ENCODE results near the gene EPC1.
"Not testable (repeated sequence)": the region's sequence is repeated elsewhere in the genome, so short reads cannot be mapped to it uniquely, and the experiment has no call there.

Gene EPC1

DNA sequence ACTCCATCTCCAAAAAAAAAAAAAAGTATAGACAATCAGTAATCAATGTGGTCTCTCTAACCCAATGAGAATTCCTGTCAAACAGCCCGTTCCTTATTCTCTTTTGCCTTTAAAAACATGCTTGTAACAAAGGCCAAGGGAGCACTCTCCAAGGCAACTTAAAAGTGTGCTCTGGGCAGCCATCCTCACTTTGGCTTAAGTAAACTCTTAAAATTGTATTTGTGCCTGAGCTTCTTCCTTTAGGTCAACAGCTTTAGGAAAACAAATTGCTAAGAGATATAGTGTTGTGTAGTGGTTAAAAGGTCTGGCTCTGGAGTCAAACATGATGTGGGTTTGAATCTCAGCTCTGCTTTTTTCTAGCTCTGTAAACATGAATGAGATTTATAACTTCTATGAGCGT is 13.9 kb upstream of the EPC1 start:
- no peak overlapping the region for H3K4me3 ChIP-seq (ENCODE audit: low read length)
- no peak for DNase-seq (ENCODE audit: low read depth)
- no peak for TF ChIP-seq CTCF (IDR thresholded peaks at IDR 0.05; ENCODE audit: insufficient read depth, low read depth, low read length, missing control alignments)

DNA sequence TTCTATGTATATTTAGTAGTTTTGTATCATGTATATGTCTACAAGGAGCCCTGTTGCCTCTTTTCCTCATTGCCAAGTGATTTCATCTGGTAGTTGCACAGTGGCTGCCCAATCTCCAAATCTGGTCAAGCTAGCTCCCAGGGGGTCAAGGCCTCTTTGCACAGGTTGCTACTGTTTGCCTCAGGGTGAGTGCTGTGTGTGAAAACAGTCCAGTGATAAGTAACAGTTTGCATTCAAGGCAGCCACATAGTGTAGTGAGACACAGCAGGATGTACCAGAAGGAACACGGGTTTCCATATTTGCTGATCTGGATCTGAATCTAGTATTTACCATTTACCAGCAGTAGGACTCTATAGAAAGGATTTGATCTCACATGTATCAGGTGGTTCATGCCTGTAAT is 13.3 kb upstream of the EPC1 start:
- no peak overlapping the region for H3K4me3 ChIP-seq (ENCODE audit: low read length)
- no peak for DNase-seq (ENCODE audit: low read depth)
- no peak for TF ChIP-seq CTCF (IDR thresholded peaks at IDR 0.05; ENCODE audit: insufficient read depth, low read depth, low read length, missing control alignments)

- no peak for DNase-seq (ENCODE audit: low read depth)
- TF ChIP-seq CTCF (IDR thresholded peaks at IDR 0.05; ENCODE audit: insufficient read depth, low read depth, low read length, missing control alignments): no peak
- H3K4me3 ChIP-seq (ENCODE audit: low read length): no peak overlapping the region
Measured at GRCh38 chr10:32357056-32357735, 10.2 kb upstream of the EPC1 start.

DNA sequence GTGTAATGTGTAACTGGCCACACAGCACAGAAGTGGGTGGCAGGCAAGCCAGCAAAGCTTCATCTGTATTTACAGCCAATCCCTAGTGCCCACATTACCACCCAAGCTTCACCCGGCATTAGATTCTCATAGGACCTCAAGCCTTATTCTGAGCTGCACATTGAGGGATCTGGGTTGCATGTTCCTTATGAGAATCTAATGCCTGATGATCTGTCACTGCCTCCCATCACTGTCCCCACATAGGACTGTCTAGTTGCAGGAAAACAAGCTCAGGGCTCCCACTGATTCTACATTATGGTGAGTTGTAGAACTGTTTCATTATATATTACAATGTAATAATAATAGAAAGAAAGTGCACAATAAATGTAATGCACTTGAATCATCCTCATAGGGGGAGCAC is 7.7 kb upstream of the EPC1 start:
- not testable (repeated sequence) for DNase-seq (ENCODE audit: low read depth); H3K4me3 ChIP-seq (ENCODE audit: low read length)

- H3K4me3 ChIP-seq (ENCODE audit: low read length): no peak overlapping the region
- DNase-seq (ENCODE audit: low read depth): no peak
Measured at GRCh38 chr10:32350811-32351350, 3.9 kb upstream of the EPC1 start.

GRCh38 chr10:32349968-32350738 is 3.2 kb upstream of the EPC1 start:
- DNase-seq (ENCODE audit: low read depth): no peak
- H3K4me3 ChIP-seq (ENCODE audit: low read length): no peak overlapping the region
- TF ChIP-seq CTCF (IDR thresholded peaks at IDR 0.05; ENCODE audit: insufficient read depth, low read depth, low read length, missing control alignments): no peak

More at GRCh38 chr10:32350811-32351350, 3.9 kb upstream of the EPC1 start:
- TF ChIP-seq CTCF (IDR thresholded peaks at IDR 0.05; ENCODE audit: insufficient read depth, low read depth, low read length, missing control alignments): no peak

DNA sequence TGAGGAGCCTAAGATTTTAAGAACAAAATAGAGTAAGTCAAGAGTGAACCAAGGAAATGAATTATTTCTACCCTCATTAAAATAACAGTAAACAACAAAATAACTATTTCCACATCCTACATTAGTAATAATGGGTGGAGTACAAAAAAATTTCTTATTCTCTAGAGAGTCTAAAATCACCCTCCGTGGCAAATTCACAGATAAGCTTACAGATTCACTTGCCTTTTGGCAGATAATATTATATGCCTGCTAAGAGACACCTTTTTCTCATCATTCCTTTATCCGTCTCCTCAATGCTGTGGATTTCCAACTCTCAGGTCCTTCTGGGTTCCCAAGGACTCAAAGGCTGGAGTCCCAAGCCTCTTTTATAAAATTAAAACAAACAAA is 2.2 kb upstream of the EPC1 start:
- DNase-seq (ENCODE audit: low read depth): no peak
- no peak overlapping the region for H3K4me3 ChIP-seq (ENCODE audit: low read length)
- no peak for TF ChIP-seq CTCF (IDR thresholded peaks at IDR 0.05; ENCODE audit: insufficient read depth, low read depth, low read length, missing control alignments)
